Fibroblast of the aortic adventitia (primary cell): Measurements from ENCODE around the gene RNF44. TPM values are rescaled to one million over a fixed set of nuclear protein-coding genes. Genes with fewer than 3 reads are reported as not detected.
"Not testable (repeated sequence)": the region's sequence is repeated elsewhere in the genome, so short reads cannot be mapped to it uniquely, and the experiment has no call there.

ENCODE experiments used
- DNase-seq: peaks from one replicate; pipeline ENCODE4 v3.0.0-alpha.2; 2010; ENCODE audit warnings: low read depth
- H3K4me3 ChIP-seq: 2 replicates; pipeline ENCODE4 v1.5.1; 2011; ENCODE audit warnings: low read depth, mild to moderate bottlenecking, control low read depth, low read length, moderate library complexity
- CTCF ChIP-seq: IDR thresholded peaks from 2 replicates; pipeline ENCODE4 v1.5.1; 2011; ENCODE audit warnings: mild to moderate bottlenecking, low read length, control low read depth, inconsistent platforms; ENCODE audit not compliant: insufficient read depth
- total RNA-seq: library from RNA; depleted of rRNA; stranded (reverse); fragments of >200 nt; gene quantifications from 2 replicates; pipeline ENCODE4 v1.2.3, GENCODE V29; 2012; ENCODE audit warnings: low replicate concordance

The RNF44 gene
- total RNA-seq, 1 donor = 4.8 TPM

- no peak for DNase-seq
Observed at GRCh38 chr5:176497852-176498251, 39.4 kb downstream of the RNF44 start.

GRCh38 chr5:176492431-176492830 lies 44.8 kb downstream of the RNF44 start:
- DNase-seq = peak; percentile 13
- no peak overlapping the region for H3K4me3 ChIP-seq
- no peak for TF ChIP-seq CTCF

More at GRCh38 chr5:176497852-176498251, 39.4 kb downstream of the RNF44 start:
- no peak overlapping the region for H3K4me3 ChIP-seq
- TF ChIP-seq CTCF = no peak

GRCh38 chr5:176491901-176492300 lies 45.3 kb downstream of the RNF44 start:
- no peak for DNase-seq
- no peak for TF ChIP-seq CTCF
- no peak overlapping the region for H3K4me3 ChIP-seq

GRCh38 chr5:176491101-176491502 lies 46.1 kb downstream of the RNF44 start:
- TF ChIP-seq CTCF = no peak
- no peak for DNase-seq
- no peak overlapping the region for H3K4me3 ChIP-seq

- no peak for TF ChIP-seq CTCF
- no peak for DNase-seq
- H3K4me3 ChIP-seq = no peak overlapping the region
Observed at GRCh38 chr5:176490301-176490700, 46.9 kb downstream of the RNF44 start.

- DNase-seq = no peak
- no peak for TF ChIP-seq CTCF
- H3K4me3 ChIP-seq = no peak overlapping the region
Observed at GRCh38 chr5:176489077-176489476, 48.1 kb downstream of the RNF44 start.

GRCh38 chr5:176487160-176487559 lies 50.0 kb downstream of the RNF44 start:
- H3K4me3 ChIP-seq, DNase-seq: not testable (repeated sequence)
